DND-41 (cell line): ENCODE results near the gene S100A9.

Experiments
- ATAC-seq: fragments of 200-7000 bp; cut with Tn5 transposase; 3 replicates; pipeline ENCODE4 v1.9.1; 2021; ENCODE audit warnings: low read depth; ENCODE audit not compliant: insufficient read depth
- DNase-seq: peaks from one replicate; pipeline ENCODE4 v3.0.0-alpha.2; 2020
- H2AFZ ChIP-seq: 2 replicates; pipeline ENCODE4 v1.6.0; 2012; ENCODE audit warnings: low read depth, low read length
- H3K27ac ChIP-seq: 2 replicates; pipeline ENCODE4 v1.5.1; 2012; ENCODE audit warnings: low read length, inconsistent platforms
- H3K27me3 ChIP-seq: fragments of 200-600 bp; sonication (generic); 2 replicates; pipeline ENCODE4 v1.6.0; 2012; ENCODE audit warnings: low read length, mild to moderate bottlenecking, inconsistent platforms; ENCODE audit not compliant: insufficient read depth, poor library complexity
- H3K36me3 ChIP-seq: 2 replicates; pipeline ENCODE4 v1.5.1; 2012; ENCODE audit warnings: low read length, inconsistent platforms; ENCODE audit not compliant: insufficient read depth
- H3K4me1 ChIP-seq: 2 replicates; pipeline ENCODE4 v1.5.1; 2012; ENCODE audit warnings: mild to moderate bottlenecking, low read length; ENCODE audit not compliant: insufficient read depth
- H3K4me2 ChIP-seq: 2 replicates; pipeline ENCODE4 v1.6.0; 2012; ENCODE audit warnings: mild to moderate bottlenecking, moderate library complexity, low read length, inconsistent platforms; ENCODE audit not compliant: insufficient read depth
- H3K4me3 ChIP-seq, 2 experiments: fragments of 200-600 bp in 1 of 2; shearing (Covaris generic) in 1 of 2; 2 replicates each; pipeline ENCODE4 v1.5.1; 2012 to 2016; ENCODE audit warnings: inconsistent platforms in 2 of 2, low read length in 2 of 2, mild to moderate bottlenecking in 2 of 2, low read depth in 1 of 2, moderate library complexity in 1 of 2
- H3K79me2 ChIP-seq: 2 replicates; pipeline ENCODE4 v1.6.0; 2012; ENCODE audit warnings: low read length, inconsistent platforms; ENCODE audit not compliant: insufficient read depth
- H3K9ac ChIP-seq: 2 replicates; pipeline ENCODE4 v1.6.0; 2012; ENCODE audit warnings: low read depth, mild to moderate bottlenecking, inconsistent platforms, low read length, moderate library complexity
- H3K9me3 ChIP-seq: 2 replicates; pipeline ENCODE4 v1.5.1; 2012; ENCODE audit warnings: low read length, moderate library complexity, mild to moderate bottlenecking, inconsistent platforms; ENCODE audit not compliant: insufficient read depth, severe bottlenecking
- H4K20me1 ChIP-seq: 2 replicates; pipeline ENCODE4 v1.6.0; 2012; ENCODE audit warnings: low read length; ENCODE audit not compliant: insufficient read depth
- CTCF ChIP-seq: IDR thresholded peaks from 2 replicates; pipeline ENCODE4 v1.5.1; 2012; ENCODE audit warnings: borderline replicate concordance, low read length, moderate library complexity, mild to moderate bottlenecking; ENCODE audit not compliant: poor library complexity, severe bottlenecking; ENCODE audit errors: extremely low read depth
- EZH2 ChIP-seq: IDR thresholded peaks from 3 replicates; pipeline ENCODE4 v1.6.1; 2012; ENCODE audit warnings: borderline replicate concordance, low read depth, mild to moderate bottlenecking, moderate library complexity, low read length, inconsistent platforms; ENCODE audit not compliant: severe bottlenecking

The S100A9 gene

DNA sequence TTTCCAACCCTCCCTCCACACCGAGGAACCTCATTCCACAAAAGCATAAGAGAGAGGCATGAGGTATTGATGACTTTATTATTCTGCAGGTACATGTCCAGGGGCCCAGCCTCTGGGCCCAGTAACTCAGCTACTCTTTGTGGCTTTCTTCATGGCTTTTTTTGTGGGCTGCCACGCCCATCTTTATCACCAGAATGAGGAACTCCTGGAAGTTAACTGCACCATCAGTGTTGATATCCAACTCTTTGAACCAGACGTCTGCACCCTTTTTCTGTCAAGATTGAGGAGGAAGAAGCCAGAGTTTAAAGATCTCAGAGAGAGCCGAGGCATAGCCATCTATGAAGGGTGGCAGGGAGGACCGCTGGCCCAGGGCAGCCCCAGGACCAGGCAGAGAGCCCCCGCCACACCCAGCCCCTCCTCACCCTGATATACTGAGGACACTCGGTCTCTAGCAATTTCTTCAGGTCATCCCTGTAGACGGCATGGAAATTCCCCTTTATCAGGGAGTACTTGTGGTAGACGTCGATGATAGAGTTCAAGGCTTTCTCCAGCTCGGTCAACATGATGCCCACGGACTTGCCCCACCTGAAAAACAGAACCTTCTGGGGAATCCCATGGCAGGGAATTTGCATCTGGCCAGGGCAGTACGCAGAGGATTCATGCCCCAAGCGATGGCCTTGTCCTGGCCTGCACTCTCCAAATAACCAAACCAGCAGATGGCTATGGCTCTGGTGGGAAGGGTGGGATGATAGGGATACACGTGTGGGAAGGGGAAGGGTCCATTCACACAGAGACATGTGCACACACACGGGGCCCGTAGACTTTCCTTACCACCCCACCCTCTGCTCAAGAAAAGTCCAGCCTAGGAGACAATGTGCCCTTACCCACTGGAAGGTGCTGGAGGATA lies 32.6 kb downstream of the S100A9 start:
- H3K9ac ChIP-seq, result no peak overlapping the region

GRCh38 chr1:153390938-153391710 lies 33.5 kb downstream of the S100A9 start, which contains the start of gene S100A8:
Gene S100A8 (minus strand): TSS chr1:153391073. CDS start chr1:153390535, 538 bp downstream.
- Histone ChIP-seq H3K79me2 (no peaks in the 10 kb centered on the region), H3K4me3 (no peak within 1 kb of the TSS), H3K4me2 (no peak within 1 kb of the TSS), H3K4me1 (no peaks in the 10 kb centered on the region), H2AFZ (no peak within 1 kb of the TSS), H3K9ac (no peak within 1 kb of the TSS), H3K27ac (no peak within 1 kb of the TSS), H3K36me3 (no peaks in the 10 kb centered on the region), H3K27me3 (no peaks in the 10 kb centered on the region), H4K20me1 (peaks cover 7% of the 10 kb centered on the region), H3K9me3 (no peaks in the 10 kb centered on the region)
- TF ChIP-seq CTCF (no peak), EZH2 (no peak)
- DNase-seq (no peak), ATAC-seq (no peak)

More for the DNA sequence above, 32.6 kb downstream of the S100A9 start:
- ATAC-seq (no peak), DNase-seq (no peak)
- Histone ChIP-seq H3K79me2 (no peaks in the 10 kb centered on the region), H4K20me1 (peaks cover 4% of the 10 kb centered on the region; the same call in 1 of the 2 replicates), H3K4me3 (no peak overlapping the region), H3K4me2 (no peak overlapping the region), H3K27me3 (no peaks in the 10 kb centered on the region), H3K9me3 (no peaks in the 10 kb centered on the region), H2AFZ (no peak overlapping the region), H3K27ac (no peak overlapping the region), H3K4me1 (no peaks in the 10 kb centered on the region), H3K36me3 (no peaks in the 10 kb centered on the region)
- TF ChIP-seq EZH2 (no peak), CTCF (no peak)

DNA sequence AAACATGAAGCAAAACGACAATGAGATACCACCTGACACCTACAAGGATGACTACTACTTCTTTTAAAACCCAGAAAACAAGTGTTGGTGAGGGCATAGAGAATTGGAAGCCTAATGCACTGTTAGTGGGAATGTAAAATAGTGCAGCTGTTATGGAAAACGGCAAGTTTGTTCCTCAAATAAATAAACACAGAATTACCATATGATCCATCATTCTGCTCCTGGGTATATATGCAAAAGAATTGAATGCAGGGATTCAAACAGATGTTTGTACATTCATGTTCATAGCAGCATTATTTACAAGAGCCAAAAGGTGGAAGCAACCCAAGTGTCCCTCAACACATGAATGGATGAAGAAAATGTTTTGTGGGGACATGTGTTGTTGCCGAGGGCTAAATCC lies 34.6 kb downstream of the S100A9 start:
- H3K36me3 ChIP-seq, result no peaks in the 10 kb centered on the region
- H3K79me2 ChIP-seq, result no peaks in the 10 kb centered on the region
- ATAC-seq (no peak), DNase-seq (no peak)
- no peaks in the 10 kb centered on the region for H3K27me3 ChIP-seq
- no peak overlapping the region for H2AFZ ChIP-seq
- no peak overlapping the region for H3K9ac ChIP-seq
- no peak overlapping the region for H3K4me3 ChIP-seq
- no peaks in the 10 kb centered on the region for H3K4me1 ChIP-seq
- H4K20me1 ChIP-seq, result peaks cover 7% of the 10 kb centered on the region
- H3K27ac ChIP-seq, result no peak overlapping the region
- no peak overlapping the region for H3K4me2 ChIP-seq
- TF ChIP-seq EZH2, result no peak
- no peak for TF ChIP-seq CTCF
- H3K9me3 ChIP-seq, result no peaks in the 10 kb centered on the region
